GM18870 (cell line): ENCODE measurements around the gene PLGRKT.
"Not testable (repeated sequence)": the region's sequence is repeated elsewhere in the genome, so short reads cannot be mapped to it uniquely, and the experiment has no call there.

Source experiments
- ATAC-seq: cut with Tn5 transposase; IDR thresholded peaks from one replicate; pipeline ENCODE4 v1.9.1; 2021; ENCODE audit warnings: moderate library complexity; ENCODE audit not compliant: unreplicated experiment

The PLGRKT gene

GRCh38 chr9:5388026-5388819, 49.5 kb downstream of the PLGRKT start:
- no peak for ATAC-seq

- ATAC-seq: no peak
These were observed 53.3 kb downstream of the PLGRKT start for GRCh38 chr9:5384436-5384835.

- ATAC-seq: no peak
These were observed 55.2 kb downstream of the PLGRKT start for GRCh38 chr9:5382479-5382878.

GRCh38 chr9:5375790-5376477, 61.8 kb downstream of the PLGRKT start:
- no peak for ATAC-seq

GRCh38 chr9:5375091-5375490, 62.6 kb downstream of the PLGRKT start:
- no peak for ATAC-seq

- peak; percentile 98 for ATAC-seq
These were observed 73.3 kb downstream of the PLGRKT start for GRCh38 chr9:5364294-5365024.

GRCh38 chr9:5361326-5362010, 76.3 kb downstream of the PLGRKT start:
- no peak for ATAC-seq

GRCh38 chr9:5360341-5360740, 77.4 kb downstream of the PLGRKT start:
- ATAC-seq: no peak

GRCh38 chr9:5357431-5358105, 80.2 kb downstream of the PLGRKT start:
- no peak for ATAC-seq

- ATAC-seq: no peak
These were observed 81.9 kb downstream of the PLGRKT start for GRCh38 chr9:5355817-5356216.

- no peak for ATAC-seq
These were observed 82.5 kb downstream of the PLGRKT start for GRCh38 chr9:5355226-5355625.

GRCh38 chr9:5354184-5354583, 83.5 kb downstream of the PLGRKT start:
- ATAC-seq: no peak

GRCh38 chr9:5352637-5353248, 85.0 kb downstream of the PLGRKT start:
- no peak for ATAC-seq

GRCh38 chr9:5338992-5339981, 98.4 kb downstream of the PLGRKT start, which contains the start of gene RLN1:
Gene RLN1, minus strand, starts transcription at chr9:5339876. Its CDS starts 130 bp downstream, at chr9:5339746.
- peak; percentile 88 for ATAC-seq

- ATAC-seq: no peak
These were observed 101.0 kb downstream of the PLGRKT start for GRCh38 chr9:5336688-5337087.

GRCh38 chr9:5331276-5331675, 106.4 kb downstream of the PLGRKT start:
- not testable (repeated sequence) for ATAC-seq

GRCh38 chr9:5326893-5327548, 110.7 kb downstream of the PLGRKT start:
- no peak for ATAC-seq

GRCh38 chr9:5326187-5326586, 111.5 kb downstream of the PLGRKT start:
- ATAC-seq: no peak
